ENCODE measurements around the gene STRIT1.

DNA sequence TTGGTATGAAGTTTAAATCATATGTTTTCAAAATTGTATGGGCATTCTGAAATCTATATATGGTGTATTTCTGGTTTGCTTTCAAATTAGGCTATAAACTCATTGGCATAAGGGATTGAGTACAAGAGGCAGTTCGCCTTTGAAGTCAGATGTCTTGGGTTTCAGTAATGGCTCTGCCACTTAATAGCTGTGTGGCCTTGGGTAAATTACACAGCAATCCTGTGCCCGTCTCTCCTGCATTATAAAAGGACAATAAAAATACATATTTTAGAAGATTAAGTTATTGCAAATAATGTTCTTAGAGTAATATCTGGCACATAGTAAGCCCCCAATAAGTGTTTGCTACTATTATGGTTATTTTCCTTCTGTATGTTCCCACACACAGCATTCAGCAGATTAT lies 20.4 kb upstream of the STRIT1 start:
- TF ChIP-seq REST (IDR thresholded peaks at IDR 0.05; ENCODE audit: insufficient read depth in 1 of 2, low read depth in 2 of 2, low read length in 2 of 2), result no peak
- no peak for TF ChIP-seq POLR2AphosphoS5 (IDR thresholded peaks at IDR 0.05; ENCODE audit: low read depth, low read length)
- no peak for TF ChIP-seq SIN3A (IDR thresholded peaks at IDR 0.05; ENCODE audit: borderline replicate concordance, insufficient read depth, low read length)
